HG03064 (cell line): ENCODE measurements around the gene ST6GAL1.

Source experiments
- ATAC-seq: cut with Tn5 transposase; IDR thresholded peaks from one replicate; pipeline ENCODE4 v1.9.1; 2021; ENCODE audit warnings: low read depth; ENCODE audit not compliant: unreplicated experiment

ST6GAL1 gene

DNA sequence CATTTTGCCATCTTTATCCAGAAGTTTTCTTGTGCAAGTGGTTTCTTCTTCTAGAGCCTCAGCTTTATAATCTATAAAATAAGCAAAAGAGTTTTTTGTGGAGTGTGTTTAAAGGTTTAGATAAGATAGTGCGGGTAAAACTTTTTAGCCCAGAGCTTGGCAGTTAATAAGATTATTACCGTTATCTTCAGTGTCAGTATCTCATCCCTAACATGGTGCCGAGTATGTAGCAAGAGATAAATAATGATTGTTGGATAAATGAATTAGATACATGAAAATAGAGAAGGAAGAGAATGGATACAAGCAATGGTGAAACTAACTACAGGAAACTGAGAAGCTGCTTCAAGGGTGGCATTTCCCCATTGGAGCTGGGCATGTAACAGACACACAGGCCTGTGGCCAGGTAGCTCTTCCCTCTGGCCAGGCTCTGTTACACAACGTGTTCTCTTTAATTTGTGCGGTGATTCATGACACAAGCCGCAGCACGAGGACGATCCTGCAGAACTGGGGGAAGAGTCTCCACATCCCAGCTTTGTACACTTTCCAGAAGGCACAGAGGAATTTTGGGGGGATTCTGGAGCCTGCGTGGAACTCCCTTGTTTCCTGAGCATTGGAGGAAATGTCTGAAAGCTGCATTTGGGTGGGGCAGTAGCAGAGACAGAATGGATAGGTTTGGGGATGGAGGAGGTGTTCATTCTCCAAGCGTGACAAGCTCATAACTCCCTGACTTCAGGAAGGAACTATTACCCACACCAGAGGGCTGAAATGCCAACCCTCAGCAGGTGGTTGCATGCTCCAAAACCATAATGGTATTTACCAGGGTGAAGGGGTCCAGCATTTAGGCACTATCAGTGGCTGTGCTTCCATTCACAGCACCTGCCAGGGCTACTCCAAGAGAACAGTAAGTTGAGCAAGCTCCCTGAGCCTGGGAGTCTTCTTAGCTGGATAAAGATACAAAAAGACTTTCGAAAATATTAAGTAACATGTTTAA lies 14.2 kb upstream of the ST6GAL1 start:
- no peak for ATAC-seq

GRCh38 chr3:186917512-186918312 lies 12.6 kb upstream of the ST6GAL1 start:
- no peak for ATAC-seq

DNA sequence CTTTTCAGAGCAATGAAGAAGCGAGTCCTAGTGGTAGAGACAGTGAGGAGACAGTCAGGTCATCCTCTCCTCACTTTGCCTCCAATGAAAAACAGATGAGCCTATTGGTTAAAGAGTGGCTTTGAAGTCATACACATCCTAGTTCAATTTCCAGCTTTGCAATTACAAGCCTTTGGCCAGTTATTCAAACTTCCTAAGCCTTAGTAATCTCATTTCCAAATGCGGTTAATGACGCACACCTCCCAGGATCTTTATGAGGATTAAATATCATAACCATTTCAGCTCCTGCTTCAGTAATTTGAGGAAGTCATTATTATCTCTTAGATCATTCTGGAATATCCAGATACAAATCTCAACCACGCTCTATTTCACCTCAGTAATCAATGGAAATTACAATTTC lies 10.0 kb upstream of the ST6GAL1 start:
- no peak for ATAC-seq

DNA sequence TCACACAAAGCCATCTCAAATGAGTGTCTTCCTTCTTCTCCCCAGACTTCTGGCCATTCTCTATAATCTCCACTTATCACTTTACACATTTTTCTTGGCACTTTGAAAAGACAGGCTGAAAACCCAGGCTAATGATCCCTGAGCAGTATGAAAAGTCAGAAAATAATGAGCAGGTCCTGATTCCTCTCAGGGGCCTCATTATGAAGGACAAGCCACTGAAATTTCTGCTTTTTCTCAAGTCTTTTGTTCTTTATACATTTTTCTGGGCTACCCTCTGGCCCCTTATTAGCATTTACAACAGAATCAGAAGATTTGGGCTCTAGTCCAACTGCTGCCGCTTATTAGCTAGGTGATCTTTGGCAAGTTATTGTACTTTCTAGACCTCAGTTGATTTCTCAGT lies 9.5 kb upstream of the ST6GAL1 start:
- no peak for ATAC-seq

DNA sequence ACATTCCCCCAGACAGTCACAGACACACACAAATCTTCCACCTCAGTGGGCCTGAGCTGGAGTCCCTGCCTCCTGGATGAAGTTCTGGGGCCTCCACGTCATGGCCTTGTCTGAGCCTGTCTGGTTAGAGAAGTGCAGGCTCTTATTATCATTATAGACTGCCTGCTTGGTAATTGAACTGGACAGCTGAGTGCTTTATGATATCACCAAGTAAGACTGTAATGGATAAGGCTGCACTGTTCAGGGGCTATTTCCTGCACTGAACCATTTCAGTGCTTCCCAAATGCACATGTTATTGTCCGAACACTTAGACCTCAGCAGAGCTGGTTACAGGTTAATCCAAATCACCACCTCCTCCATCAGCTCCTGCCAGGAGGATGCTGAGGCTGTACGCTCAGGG lies 8.7 kb upstream of the ST6GAL1 start:
- ATAC-seq = no peak

DNA sequence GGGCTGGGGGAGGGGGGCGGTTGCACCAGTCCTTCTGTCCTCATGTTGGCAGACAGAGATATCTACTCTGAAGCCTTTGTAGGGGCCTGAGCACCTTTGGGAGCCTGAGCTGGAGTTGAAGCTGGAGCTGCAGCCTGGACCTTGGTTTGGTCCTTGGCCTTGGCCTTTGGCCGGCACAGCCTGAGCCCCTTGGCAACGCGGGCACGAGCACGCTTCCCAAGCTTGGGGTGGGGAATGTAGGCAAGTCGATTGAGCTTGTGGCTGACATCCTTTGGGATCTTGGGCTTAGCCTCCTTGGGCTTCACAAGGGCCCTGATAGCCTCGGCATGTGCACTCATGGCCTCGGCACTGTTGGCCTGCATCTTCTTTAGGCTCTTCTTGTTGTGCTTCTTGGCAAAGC lies 8.1 kb upstream of the ST6GAL1 start:
- no peak for ATAC-seq

GRCh38 chr3:186922790-186923189 lies 7.5 kb upstream of the ST6GAL1 start:
- no peak for ATAC-seq

- ATAC-seq = no peak
These were observed 7.1 kb upstream of the ST6GAL1 start for GRCh38 chr3:186923241-186923640.

DNA sequence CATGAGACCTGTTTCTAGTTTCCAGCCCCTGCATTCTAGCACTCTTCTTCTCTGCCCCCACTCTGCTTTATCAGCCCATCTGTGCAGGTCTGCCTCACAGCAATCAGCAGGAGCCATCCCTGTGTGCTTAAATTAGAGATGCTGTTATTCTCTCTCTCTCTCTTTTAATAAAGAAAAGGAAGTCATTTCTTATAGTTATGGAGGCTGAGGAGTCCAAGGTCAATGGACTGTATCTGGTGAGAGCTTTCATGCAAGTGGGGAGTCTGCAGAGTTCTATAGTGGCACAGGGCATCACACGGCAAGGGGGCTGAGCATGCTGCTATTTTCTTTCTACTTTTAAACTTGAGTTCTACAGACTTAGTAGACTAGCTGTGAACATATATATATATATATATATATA lies 4.5 kb upstream of the ST6GAL1 start:
- no peak for ATAC-seq

- no peak for ATAC-seq
These were observed 1.1 kb upstream of the ST6GAL1 start for GRCh38 chr3:186929186-186929585.

GRCh38 chr3:186929685-186930084 lies 641 bp upstream of the ST6GAL1 start:
- no peak for ATAC-seq

DNA sequence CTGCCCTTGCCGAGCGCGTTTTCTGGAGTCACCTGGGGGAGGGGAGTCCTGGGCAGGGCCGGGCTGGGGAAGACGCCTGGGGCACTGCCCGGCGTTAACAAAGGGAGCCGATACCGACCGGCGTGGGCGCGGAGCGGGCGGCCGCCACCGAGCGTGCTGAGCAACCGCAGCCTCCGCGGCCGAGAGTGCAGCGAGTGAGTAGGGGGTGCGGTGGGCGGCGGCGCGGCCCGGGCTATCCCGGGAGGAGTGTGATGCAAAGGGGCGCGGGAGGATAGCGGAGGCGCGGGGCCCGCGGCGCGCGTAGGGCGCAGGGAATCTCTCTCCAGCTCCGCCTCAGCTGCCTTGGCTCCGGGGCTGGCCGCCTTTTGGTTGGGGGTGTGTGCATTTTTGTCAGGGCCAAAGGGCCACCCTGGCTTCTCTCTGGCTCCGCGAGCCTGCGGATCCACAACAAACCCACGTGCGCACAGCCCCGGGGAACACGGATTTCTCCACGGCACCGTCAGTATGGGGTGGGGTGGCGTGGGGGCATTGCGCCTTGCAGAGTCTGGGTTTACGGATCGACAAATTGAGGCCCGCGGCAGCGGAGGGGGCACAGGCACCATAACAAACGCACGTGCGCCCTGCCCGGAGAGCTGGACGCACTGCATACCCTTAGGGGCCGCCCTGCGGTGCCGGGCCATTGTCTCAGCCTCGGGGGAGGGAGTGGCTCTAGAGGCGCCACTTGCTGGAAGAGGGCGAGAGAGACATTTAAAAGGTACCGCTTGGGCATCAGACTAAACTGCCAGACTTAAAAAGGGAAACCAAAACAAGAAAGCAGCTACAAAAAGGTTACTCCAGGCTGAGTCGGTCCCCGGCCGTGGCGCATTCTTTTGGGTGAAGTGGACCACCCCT lies 560 bp downstream of the ST6GAL1 start:
- ATAC-seq = peak; percentile 68

DNA sequence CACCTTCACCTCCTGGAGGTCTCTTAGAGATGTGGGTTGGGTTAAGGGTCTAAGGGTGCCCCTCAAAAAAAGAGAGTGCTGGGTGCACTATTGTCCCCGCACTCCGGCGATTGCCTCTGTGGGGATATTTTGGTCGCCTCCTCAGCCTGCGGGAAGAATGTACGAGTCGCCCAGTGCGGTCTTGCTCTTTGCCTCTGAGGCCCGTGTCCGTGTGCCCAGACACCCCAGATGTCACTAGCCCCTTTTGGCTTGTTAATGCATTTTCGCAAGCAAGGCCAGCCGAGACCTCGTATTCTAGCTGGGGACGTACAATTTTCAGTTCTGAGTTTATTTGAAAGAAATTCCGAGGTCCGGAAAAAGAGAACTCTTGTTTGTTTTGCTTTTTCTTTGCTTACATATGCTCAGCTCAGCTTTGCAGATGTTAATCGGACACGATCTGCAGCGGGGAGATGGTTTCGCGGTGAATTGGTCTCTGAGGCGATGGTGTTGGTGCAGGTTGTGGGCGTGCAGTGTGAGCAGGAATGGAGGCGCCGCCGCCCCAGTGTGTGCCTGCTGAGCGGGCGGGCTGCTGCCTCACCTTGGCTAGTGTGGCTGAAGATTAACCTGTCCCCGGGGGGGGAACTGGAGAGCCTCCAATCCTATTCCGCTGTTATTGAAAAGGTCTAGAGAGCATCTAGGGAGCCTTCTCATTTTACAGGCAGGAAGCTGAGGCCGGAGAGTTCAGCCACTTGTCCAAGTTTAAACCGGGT lies 1.4 kb downstream of the ST6GAL1 start:
- peak; percentile 40 for ATAC-seq

GRCh38 chr3:186932281-186933181 lies 2.2 kb downstream of the ST6GAL1 start:
- ATAC-seq = no peak

- ATAC-seq = no peak
These were observed 3.5 kb downstream of the ST6GAL1 start for GRCh38 chr3:186933816-186934215.

DNA sequence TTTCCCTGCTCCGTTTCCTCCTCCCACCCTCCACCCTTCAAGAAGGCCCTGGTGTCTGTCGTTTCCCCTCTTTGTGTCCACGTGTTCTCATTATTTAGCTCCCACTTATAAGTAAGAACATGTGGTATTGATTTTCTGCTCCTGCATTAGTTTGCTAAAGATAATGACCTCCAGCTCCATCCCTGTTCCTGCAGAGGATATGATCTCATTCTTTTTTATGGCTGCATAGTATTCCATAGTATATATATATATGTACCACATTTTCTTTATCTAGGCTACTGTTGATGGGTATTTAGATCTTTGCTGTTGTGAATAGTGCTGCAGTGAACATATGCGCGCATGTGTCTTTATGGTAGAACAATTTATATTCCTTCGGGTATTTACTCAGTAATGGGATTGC lies 4.8 kb downstream of the ST6GAL1 start:
- ATAC-seq = no peak

GRCh38 chr3:186937017-186937875 lies 6.9 kb downstream of the ST6GAL1 start:
- no peak for ATAC-seq

DNA sequence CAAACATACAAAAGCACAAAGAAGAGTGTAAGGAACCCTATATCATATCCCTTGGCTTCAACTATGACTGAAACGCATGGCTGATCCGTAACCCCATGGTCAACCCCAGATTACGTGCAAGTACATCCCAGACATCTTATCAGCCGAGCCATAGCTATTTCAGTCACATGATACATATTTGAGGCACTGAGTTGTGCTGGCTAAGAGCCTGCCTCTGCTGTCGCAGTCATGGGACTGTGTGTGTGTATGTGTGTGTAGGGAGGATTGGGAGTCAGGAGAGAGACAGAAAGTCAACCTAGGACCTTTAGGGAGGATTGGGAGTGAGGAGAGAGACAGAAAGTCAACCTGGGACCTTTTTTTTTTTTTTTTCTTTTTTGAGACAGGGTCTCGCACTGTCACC lies 8.4 kb downstream of the ST6GAL1 start:
- no peak for ATAC-seq
